Smooth muscle cell (in vitro differentiated cells): ENCODE measurements around the gene SYNE4. TPM values are rescaled to one million over a fixed set of nuclear protein-coding genes. Genes with fewer than 3 reads are reported as not detected.

Source experiments
- DNase-seq: peaks from one replicate; lab custom pipeline; 2025; ENCODE audit not compliant: unreplicated experiment; lab: John Stamatoyannopoulos, UW
- H2AFZ ChIP-seq: fragments of 200-600 bp; sonication (generic); 2 replicates; pipeline ENCODE4 v1.6.0; 2016; ENCODE audit warnings: antibody characterized with exemption, low read depth, mild to moderate bottlenecking
- H3F3A ChIP-seq: fragments of 200-600 bp; sonication (generic); 2 replicates; pipeline ENCODE4 v1.6.0; 2017; ENCODE audit warnings: antibody characterized with exemption, low read depth
- H3K27ac ChIP-seq: fragments of 200-600 bp; sonication (generic); 2 replicates; pipeline ENCODE4 v1.5.1; 2016; ENCODE audit warnings: low read depth, mild to moderate bottlenecking
- H3K27me3 ChIP-seq: fragments of 200-600 bp; sonication (generic); 2 replicates; pipeline ENCODE4 v1.6.1; 2016; ENCODE audit warnings: low read depth, mild to moderate bottlenecking
- H3K36me3 ChIP-seq: fragments of 200-600 bp; sonication (generic); 2 replicates; pipeline ENCODE4 v1.5.1; 2016; ENCODE audit warnings: low read depth
- H3K4me1 ChIP-seq: fragments of 200-600 bp; sonication (generic); 2 replicates; pipeline ENCODE4 v1.5.1; 2016; ENCODE audit warnings: low read depth
- H3K4me2 ChIP-seq: fragments of 200-600 bp; sonication (generic); 2 replicates; pipeline ENCODE4 v1.6.0; 2016; ENCODE audit warnings: mild to moderate bottlenecking
- H3K4me3 ChIP-seq: fragments of 200-600 bp; sonication (generic); 2 replicates; pipeline ENCODE4 v1.5.1; 2016; ENCODE audit warnings: mild to moderate bottlenecking
- H3K79me2 ChIP-seq: fragments of 200-600 bp; sonication (generic); 2 replicates; pipeline ENCODE4 v1.6.0; 2016; ENCODE audit warnings: low read depth, mild to moderate bottlenecking
- H3K9ac ChIP-seq: fragments of 200-600 bp; sonication (generic); 2 replicates; pipeline ENCODE4 v1.6.0; 2016; ENCODE audit warnings: low read depth
- H3K9me3 ChIP-seq: fragments of 200-600 bp; sonication (generic); replicated peaks from 2 replicates; pipeline ENCODE4 v1.5.1; 2016; ENCODE audit warnings: low read depth
- H4K20me1 ChIP-seq: fragments of 200-600 bp; sonication (generic); 2 replicates; pipeline ENCODE4 v1.6.0; 2016; ENCODE audit warnings: low read depth
- CTCF ChIP-seq: fragments of 200-600 bp; sonication (generic); IDR thresholded peaks from 2 replicates; pipeline ENCODE4 v1.5.1; 2017; ENCODE audit warnings: borderline replicate concordance, mild to moderate bottlenecking, antibody characterized with exemption; ENCODE audit not compliant: insufficient read depth, poor library complexity, severe bottlenecking
- WGBS: methylation state at CpG from one replicate; pipeline ENCODE4 v1.1.7; 2016; ENCODE audit warnings: low lambda C conversion rate; 5-methylcytosine and 5-hydroxymethylcytosine counted together
- polyA plus RNA-seq: library from polyadenylated mRNA; unstranded; fragments of >200 nt; fragmentation: Nextera tagmentation; extraction: Ambion mirVana; gene quantifications from 2 replicates; pipeline ENCODE4 v1.2.1, GENCODE V29; 2016
- total RNA-seq: library from RNA; depleted of rRNA; stranded (reverse); fragments of >200 nt; gene quantifications from 2 replicates; pipeline ENCODE4 v1.2.3, GENCODE V29; 2014

SYNE4 gene
- total and polyA plus RNA-seq, 2 experiments from 2014 or later, result 1.1 to 2.6 TPM

DNA sequence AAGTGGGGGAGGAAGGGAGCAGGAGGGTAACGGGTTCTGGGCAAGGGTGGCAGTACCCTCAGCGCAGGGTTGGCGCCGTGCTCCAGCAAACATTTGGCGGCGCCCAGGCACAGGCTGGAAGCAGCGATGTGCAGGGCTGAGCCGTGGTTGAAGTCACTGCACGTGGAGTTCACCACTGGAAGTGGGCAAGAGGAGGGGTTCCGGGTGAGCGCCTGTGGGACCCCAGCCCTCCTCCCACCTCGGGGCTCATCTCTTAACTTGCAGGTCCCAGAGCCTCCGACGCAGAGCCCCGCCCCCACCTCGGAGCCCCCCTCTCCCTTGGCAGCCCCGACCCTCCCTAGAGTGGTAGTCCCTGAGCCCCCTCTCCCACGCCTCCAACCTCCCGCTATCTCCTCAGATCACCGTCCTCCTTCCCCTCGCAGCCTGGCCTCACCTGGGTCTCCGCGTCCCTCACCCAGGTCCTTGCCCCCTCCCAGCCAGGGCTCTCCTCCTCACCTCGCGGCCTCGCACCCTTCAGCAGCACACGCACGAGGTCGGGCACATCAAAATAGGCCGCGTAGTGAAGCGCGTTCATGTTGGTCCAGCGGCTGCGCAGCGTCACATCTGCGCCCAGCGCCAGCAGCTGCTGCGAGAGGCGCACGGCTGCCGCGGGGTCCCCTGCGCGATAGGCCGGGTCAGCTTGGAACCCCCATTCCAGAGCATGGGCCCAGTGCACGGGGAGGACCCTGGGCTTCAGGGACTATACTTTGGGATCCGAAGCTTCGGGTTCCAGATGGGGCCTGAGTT, 17.7 kb upstream of the SYNE4 start:
- Histone ChIP-seq H4K20me1 (no peaks in the 10 kb centered on the region), H3K9me3 (no peaks in the 10 kb centered on the region), H3K27ac (no peak overlapping the region), H2AFZ (no peak overlapping the region), H3K9ac (no peak overlapping the region), H3K4me3 (no peak overlapping the region), H3K36me3 (no peaks in the 10 kb centered on the region), H3K4me2 (no peak overlapping the region), H3K27me3 (no peaks in the 10 kb centered on the region), H3K4me1 (no peaks in the 10 kb centered on the region), H3F3A (no peaks in the 10 kb centered on the region), H3K79me2 (no peaks in the 10 kb centered on the region)
- TF ChIP-seq CTCF, result no peak
- DNase-seq, result no peak
- whole genome bisulfite sequencing, result 96% methylated on average over 40 of the region's 49 CpGs

DNA sequence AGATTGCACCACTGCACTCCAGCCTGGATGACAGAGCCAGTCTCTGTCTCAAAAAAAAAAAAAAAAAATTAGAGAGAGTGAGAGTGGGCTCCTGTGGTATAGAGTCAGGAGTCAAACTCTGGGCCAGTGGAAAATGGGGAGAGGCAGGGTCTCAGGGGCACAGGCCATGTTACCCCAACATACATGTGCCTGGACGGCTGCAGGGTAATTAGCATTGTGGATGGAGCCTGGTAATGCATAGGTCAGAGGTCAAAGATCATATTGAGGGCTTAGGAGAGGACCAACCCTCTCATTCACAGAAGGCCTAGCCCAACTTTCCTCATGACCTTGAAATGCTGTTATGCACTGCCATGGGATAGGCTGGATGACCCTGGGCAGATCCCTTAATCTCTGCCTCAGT, 16.9 kb upstream of the SYNE4 start:
- no peaks in the 10 kb centered on the region for H3K9me3 ChIP-seq
- no peak overlapping the region for H3K4me2 ChIP-seq
- no peak overlapping the region for H2AFZ ChIP-seq
- no peaks in the 10 kb centered on the region for H3K36me3 ChIP-seq
- no peak overlapping the region for H3K9ac ChIP-seq
- no peak overlapping the region for H3K4me3 ChIP-seq
- no peak overlapping the region for H3K27ac ChIP-seq
- H3F3A ChIP-seq, result no peaks in the 10 kb centered on the region
- no peaks in the 10 kb centered on the region for H3K4me1 ChIP-seq
- no peaks in the 10 kb centered on the region for H3K27me3 ChIP-seq
- 92% methylated on average over 1 of the region's 1 CpG for WGBS
- H3K79me2 ChIP-seq, result no peaks in the 10 kb centered on the region
- H4K20me1 ChIP-seq, result no peaks in the 10 kb centered on the region
- TF ChIP-seq CTCF, result no peak
- DNase-seq, result no peak

DNA sequence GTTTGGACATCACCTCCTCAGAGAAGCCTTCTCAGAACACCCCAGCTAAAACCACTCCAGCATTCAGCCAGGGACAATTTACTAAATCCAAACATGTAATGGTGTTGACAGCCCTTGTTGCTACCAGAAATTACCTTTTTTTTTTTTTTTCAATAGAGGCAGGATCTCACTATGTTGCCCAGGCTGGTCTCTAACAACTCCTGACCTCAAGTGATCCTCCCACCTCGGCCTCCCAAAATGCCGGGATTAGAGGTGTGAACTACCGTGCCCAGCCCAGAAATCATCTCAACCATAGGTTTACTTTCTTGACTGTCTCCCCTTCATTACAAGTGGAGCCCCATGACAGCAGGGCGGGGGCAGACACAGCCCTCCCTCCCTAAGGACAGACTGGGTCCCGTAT, 14.8 kb upstream of the SYNE4 start:
- H4K20me1 ChIP-seq, result no peaks in the 10 kb centered on the region
- H3F3A ChIP-seq, result no peaks in the 10 kb centered on the region
- H3K9me3 ChIP-seq, result no peaks in the 10 kb centered on the region
- no peak overlapping the region for H3K4me2 ChIP-seq
- WGBS, result 97% methylated on average over 5 of the region's 5 CpGs
- H3K79me2 ChIP-seq, result no peaks in the 10 kb centered on the region
- no peak for DNase-seq
- H3K36me3 ChIP-seq, result no peaks in the 10 kb centered on the region
- H3K27ac ChIP-seq, result no peak overlapping the region
- H3K9ac ChIP-seq, result no peak overlapping the region
- no peak overlapping the region for H2AFZ ChIP-seq
- H3K27me3 ChIP-seq, result no peaks in the 10 kb centered on the region
- TF ChIP-seq CTCF, result no peak
- no peaks in the 10 kb centered on the region for H3K4me1 ChIP-seq
- H3K4me3 ChIP-seq, result no peak overlapping the region
